Uterus (tissue), 2 donors: ENCODE results near the gene CPVL.

ENCODE experiments used
- POLR2A ChIP-seq, 2 donors: fragments of 450-650 bp; IDR thresholded peaks; one replicate each; pipeline ENCODE4 v1.6.1; 2016; ENCODE audit warnings: antibody characterized with exemption in 2 of 2, mild to moderate bottlenecking in 1 of 2, moderate library complexity in 1 of 2
- TF ChIP-seq, protein P1 (sequence below), 4 experiments: fragments of 200-600 bp in 2 of 4; fragments of 450-650 bp in 2 of 4; sonication (generic) in 2 of 4; IDR thresholded peaks; one replicate each; pipeline ENCODE4 v1.5.1; 2016 to 2019; ENCODE audit warnings: antibody characterized with exemption in 4 of 4, mild to moderate bottlenecking in 2 of 4, moderate library complexity in 1 of 4

DNA sequence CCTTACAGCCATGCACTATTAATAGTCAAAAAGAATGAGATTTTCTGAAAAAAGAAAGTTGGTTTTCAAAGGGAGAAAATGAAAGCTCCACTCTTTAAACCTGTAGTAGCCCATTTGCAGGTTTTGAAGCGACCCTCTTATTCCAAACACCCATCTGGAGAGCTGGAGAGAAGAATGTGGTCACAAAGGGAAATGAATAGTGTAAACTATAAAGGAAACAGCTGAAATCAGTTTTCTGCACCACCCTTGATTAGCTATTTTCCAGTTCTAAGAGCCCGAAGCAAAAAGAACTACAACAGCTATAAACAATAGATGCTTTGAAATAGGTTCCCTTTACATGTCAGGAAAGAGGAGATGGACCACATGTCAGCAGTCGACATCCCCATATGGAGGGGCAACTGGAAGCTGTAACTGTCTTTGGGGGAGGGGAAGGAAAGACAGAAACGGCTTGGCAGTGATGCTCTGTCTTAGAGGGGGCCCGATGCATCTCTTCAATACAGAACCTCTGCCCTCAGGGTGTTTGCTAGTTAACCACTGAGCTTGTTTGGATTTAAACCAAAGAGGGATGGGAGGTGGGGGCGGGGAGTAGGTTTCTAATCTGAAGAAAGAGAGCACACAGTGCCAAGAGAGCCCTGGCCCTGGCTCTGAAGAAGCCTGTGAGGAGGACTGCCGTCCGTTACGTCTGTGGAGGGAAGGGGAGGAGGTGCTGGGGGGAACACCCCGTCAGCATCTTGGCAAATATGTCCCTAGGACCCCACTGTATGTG, 55.3 kb downstream of the CPVL start:
- TF ChIP-seq, protein P1, sequence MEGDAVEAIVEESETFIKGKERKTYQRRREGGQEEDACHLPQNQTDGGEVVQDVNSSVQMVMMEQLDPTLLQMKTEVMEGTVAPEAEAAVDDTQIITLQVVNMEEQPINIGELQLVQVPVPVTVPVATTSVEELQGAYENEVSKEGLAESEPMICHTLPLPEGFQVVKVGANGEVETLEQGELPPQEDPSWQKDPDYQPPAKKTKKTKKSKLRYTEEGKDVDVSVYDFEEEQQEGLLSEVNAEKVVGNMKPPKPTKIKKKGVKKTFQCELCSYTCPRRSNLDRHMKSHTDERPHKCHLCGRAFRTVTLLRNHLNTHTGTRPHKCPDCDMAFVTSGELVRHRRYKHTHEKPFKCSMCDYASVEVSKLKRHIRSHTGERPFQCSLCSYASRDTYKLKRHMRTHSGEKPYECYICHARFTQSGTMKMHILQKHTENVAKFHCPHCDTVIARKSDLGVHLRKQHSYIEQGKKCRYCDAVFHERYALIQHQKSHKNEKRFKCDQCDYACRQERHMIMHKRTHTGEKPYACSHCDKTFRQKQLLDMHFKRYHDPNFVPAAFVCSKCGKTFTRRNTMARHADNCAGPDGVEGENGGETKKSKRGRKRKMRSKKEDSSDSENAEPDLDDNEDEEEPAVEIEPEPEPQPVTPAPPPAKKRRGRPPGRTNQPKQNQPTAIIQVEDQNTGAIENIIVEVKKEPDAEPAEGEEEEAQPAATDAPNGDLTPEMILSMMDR (IDR thresholded peaks at IDR 0.05): no peak
- TF ChIP-seq POLR2A (IDR thresholded peaks at IDR 0.05): no peak
